Right atrium auricular region (tissue), 2 donors: ENCODE results near the gene INPP5F. TPM values are rescaled to one million over a fixed set of nuclear protein-coding genes. Genes with fewer than 3 reads are reported as not detected.

Experiments used
- DNase-seq: peaks from one replicate; pipeline ENCODE4 v3.0.0-alpha.2; 2019; ENCODE audit warnings: low spot score
- H3K27ac ChIP-seq, 2 donors: fragments of 200-600 bp; sonication (generic); 1 replicate in 1 of 2; 2 replicates in 1 of 2; pipeline ENCODE4 v1.5.1; 2016 to 2019
- H3K27me3 ChIP-seq, 2 donors: fragments of 200-600 bp; sonication (generic); one replicate each; pipeline versions ENCODE4 v1.5.1 to v1.6.0; 2017 to 2019
- H3K36me3 ChIP-seq: fragments of 200-600 bp; sonication (generic); one replicate; pipeline ENCODE4 v1.5.1; 2016
- H3K4me1 ChIP-seq, 2 donors: fragments of 200-600 bp; sonication (generic); one replicate each; pipeline versions ENCODE4 v1.5.1 to v1.6.0; 2017 to 2019
- H3K4me3 ChIP-seq, 2 donors: fragments of 200-600 bp; sonication (generic); 1 replicate in 1 of 2; 2 replicates in 1 of 2; pipeline ENCODE4 v1.5.1; 2017 to 2019; ENCODE audit warnings: mild to moderate bottlenecking in 1 of 2, moderate library complexity in 1 of 2
- H3K9me3 ChIP-seq, 2 donors: fragments of 200-600 bp; sonication (generic); one replicate each; pipeline ENCODE4 v1.5.1; 2019
- CTCF ChIP-seq, 2 donors: fragments of 200-600 bp; sonication (generic); IDR thresholded peaks; one replicate each; pipeline ENCODE4 v1.5.1; 2019; ENCODE audit warnings: antibody characterized with exemption in 2 of 2
- total RNA-seq, 2 donors: library from RNA; depleted of rRNA; stranded (reverse); fragments of >200 nt; gene quantifications; one replicate each; pipeline ENCODE4 v1.1.0, GENCODE V29; 2016

INPP5F gene
- total RNA-seq, 2 donors from 2014 or later = 3.9 to 6.2 TPM

GRCh38 chr10:119742947-119743648, 17.2 kb downstream of the INPP5F start:
- H3K4me3 ChIP-seq = no peak overlapping the region
- no peak for TF ChIP-seq CTCF (IDR thresholded peaks at IDR 0.05)
- H3K27me3 ChIP-seq = no peaks in the 10 kb centered on the region
- peaks cover 0 to 16% of the 10 kb centered on the region in 2 donors for H3K4me1 ChIP-seq
- no peaks in the 10 kb centered on the region for H3K36me3 ChIP-seq
- H3K27ac ChIP-seq = no peak overlapping the region
- no peak for DNase-seq
- no peaks in the 10 kb centered on the region for H3K9me3 ChIP-seq

GRCh38 chr10:119747940-119748339, 22.1 kb downstream of the INPP5F start:
- no peaks in the 10 kb centered on the region for H3K27me3 ChIP-seq
- H3K27ac ChIP-seq = no peak overlapping the region
- no peaks in the 10 kb centered on the region for H3K36me3 ChIP-seq
- H3K4me1 ChIP-seq = peaks cover 0 to 6% of the 10 kb centered on the region in 2 donors
- no peak overlapping the region for H3K4me3 ChIP-seq
- TF ChIP-seq CTCF (IDR thresholded peaks at IDR 0.05) = no peak
- DNase-seq = no peak
- no peaks in the 10 kb centered on the region for H3K9me3 ChIP-seq

- no peaks in the 10 kb centered on the region for H3K27me3 ChIP-seq
- H3K36me3 ChIP-seq = no peaks in the 10 kb centered on the region
- no peaks in the 10 kb centered on the region for H3K9me3 ChIP-seq
- no peak for DNase-seq
- no peak overlapping the region for H3K27ac ChIP-seq
- H3K4me3 ChIP-seq = no peak overlapping the region
- TF ChIP-seq CTCF (IDR thresholded peaks at IDR 0.05) = no peak
- no peaks in the 10 kb centered on the region for H3K4me1 ChIP-seq
Measured at GRCh38 chr10:119748871-119749270, 23.0 kb downstream of the INPP5F start.

GRCh38 chr10:119749455-119749854, 23.6 kb downstream of the INPP5F start:
- TF ChIP-seq CTCF (IDR thresholded peaks at IDR 0.05) = no peak
- no peaks in the 10 kb centered on the region for H3K27me3 ChIP-seq

GRCh38 chr10:119750391-119751230, 24.8 kb downstream of the INPP5F start:
- no peak overlapping the region for H3K27ac ChIP-seq
- peak; percentile 80 to 91 for TF ChIP-seq CTCF (IDR thresholded peaks at IDR 0.05)
- DNase-seq = peak; percentile 78
- no peaks in the 10 kb centered on the region for H3K4me1 ChIP-seq
- no peaks in the 10 kb centered on the region for H3K36me3 ChIP-seq
- H3K9me3 ChIP-seq = no peaks in the 10 kb centered on the region
- H3K27me3 ChIP-seq = no peaks in the 10 kb centered on the region
- H3K4me3 ChIP-seq = no peak overlapping the region

More at GRCh38 chr10:119749455-119749854, 23.6 kb downstream of the INPP5F start:
- no peak for DNase-seq
- Histone ChIP-seq H3K36me3 (no peaks in the 10 kb centered on the region), H3K9me3 (no peaks in the 10 kb centered on the region), H3K27ac (no peak overlapping the region), H3K4me1 (no peaks in the 10 kb centered on the region), H3K4me3 (no peak overlapping the region)
